Fibroblast of mammary gland (primary cell): ENCODE measurements around the gene IL1RAPL1.
A peak's percentile ranks its signal among the peaks of the same experiment; 100 is the strongest.

Experiments
- DNase-seq: peaks from one replicate; pipeline ENCODE4 v3.0.0-alpha.2; 2010; ENCODE audit warnings: low read depth
- H3K4me3 ChIP-seq: 2 replicates; pipeline ENCODE4 v1.5.1; 2011; ENCODE audit warnings: low read depth, mild to moderate bottlenecking, low read length, moderate library complexity; ENCODE audit not compliant: control insufficient read depth
- TF ChIP-seq, protein P1 (sequence below): conservative IDR thresholded peaks from 2 replicates; pipeline ENCODE4 v1.5.1; 2011; ENCODE audit warnings: low read depth, low read length, inconsistent platforms; ENCODE audit not compliant: control insufficient read depth, insufficient read depth

Gene IL1RAPL1

DNA sequence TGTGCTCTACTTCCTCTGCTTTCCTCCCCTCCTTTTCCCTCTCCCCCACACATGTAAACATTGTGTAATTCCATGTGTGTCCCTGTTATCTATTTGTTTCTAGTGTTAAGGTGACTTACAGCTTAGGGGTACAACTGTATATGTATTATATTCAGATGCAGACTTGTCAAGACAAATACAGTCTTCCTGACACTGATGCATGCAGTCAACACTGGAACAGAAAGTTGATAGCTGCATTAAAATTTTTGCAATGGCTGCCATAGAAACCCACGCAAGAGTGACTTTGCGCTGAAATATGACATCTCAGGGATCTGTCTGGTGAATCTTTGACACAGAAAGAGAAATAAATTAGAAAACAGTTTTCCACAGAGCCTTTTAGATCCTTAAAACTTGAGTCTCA lies 656.7 kb downstream of the IL1RAPL1 start:
- H3K4me3 ChIP-seq = no peak overlapping the region
- no peak for DNase-seq
- TF ChIP-seq, protein P1, sequence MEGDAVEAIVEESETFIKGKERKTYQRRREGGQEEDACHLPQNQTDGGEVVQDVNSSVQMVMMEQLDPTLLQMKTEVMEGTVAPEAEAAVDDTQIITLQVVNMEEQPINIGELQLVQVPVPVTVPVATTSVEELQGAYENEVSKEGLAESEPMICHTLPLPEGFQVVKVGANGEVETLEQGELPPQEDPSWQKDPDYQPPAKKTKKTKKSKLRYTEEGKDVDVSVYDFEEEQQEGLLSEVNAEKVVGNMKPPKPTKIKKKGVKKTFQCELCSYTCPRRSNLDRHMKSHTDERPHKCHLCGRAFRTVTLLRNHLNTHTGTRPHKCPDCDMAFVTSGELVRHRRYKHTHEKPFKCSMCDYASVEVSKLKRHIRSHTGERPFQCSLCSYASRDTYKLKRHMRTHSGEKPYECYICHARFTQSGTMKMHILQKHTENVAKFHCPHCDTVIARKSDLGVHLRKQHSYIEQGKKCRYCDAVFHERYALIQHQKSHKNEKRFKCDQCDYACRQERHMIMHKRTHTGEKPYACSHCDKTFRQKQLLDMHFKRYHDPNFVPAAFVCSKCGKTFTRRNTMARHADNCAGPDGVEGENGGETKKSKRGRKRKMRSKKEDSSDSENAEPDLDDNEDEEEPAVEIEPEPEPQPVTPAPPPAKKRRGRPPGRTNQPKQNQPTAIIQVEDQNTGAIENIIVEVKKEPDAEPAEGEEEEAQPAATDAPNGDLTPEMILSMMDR = no peak

DNA sequence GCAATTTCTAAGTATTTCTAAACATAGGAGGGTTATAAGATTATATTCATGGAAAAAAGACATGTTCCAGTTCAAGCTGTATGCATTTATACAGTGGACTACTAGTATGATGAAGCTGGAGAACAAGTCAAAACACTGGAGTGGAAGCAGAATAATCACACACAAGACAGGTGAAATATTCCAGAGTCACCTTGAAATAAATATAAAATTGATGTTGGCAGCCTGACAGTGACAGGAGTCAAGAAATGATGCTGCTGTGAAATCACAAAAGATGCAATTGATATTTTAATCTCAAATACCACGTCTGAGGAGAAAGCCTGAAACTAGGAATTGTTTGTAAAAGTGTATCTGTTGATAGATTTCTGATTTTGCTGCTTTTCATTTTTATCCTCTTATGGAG lies 667.3 kb downstream of the IL1RAPL1 start:
- H3K4me3 ChIP-seq = no peak overlapping the region
- DNase-seq = no peak
- TF ChIP-seq, protein P1 = no peak

DNA sequence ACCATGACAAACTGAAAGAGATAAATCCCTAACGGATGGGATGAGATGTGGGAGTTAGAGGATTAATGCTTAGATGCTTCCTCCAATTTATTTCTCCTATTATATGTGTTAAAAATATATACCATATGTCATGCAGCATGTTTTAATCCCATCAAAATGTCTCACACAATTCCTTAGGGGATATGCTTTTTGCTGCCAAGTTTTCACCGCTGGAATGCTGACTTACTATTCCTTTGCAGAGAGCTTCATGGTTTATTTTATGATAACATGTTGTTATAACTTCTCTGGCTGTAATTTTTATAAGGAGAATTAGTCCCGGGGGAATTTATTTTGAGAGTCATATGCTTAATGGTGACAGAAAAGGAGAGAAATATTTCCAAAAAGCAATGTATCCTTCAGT lies 670.3 kb downstream of the IL1RAPL1 start:
- peak; percentile 47 for DNase-seq
- no peak overlapping the region for H3K4me3 ChIP-seq
- TF ChIP-seq, protein P1 = no peak

DNA sequence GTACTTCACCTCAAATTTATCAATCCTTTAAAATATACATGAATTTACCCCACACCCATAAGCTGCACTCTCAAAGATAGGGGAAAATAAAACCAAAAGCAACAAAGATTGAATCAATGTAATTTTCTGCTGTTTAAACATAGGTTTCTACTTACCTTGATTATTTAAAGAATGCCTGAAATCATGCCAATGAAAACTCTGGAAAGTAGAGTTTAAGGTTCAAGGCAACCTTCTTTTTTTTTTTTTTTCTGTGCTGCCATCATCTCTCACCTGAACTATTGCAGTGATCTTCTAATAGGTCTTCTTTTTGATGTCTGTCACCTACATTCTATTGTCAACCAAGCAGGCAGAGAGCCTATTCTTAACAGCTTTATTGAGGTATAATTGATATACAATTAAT lies 682.1 kb downstream of the IL1RAPL1 start:
- TF ChIP-seq, protein P1 = no peak
- DNase-seq = no peak
- no peak overlapping the region for H3K4me3 ChIP-seq

DNA sequence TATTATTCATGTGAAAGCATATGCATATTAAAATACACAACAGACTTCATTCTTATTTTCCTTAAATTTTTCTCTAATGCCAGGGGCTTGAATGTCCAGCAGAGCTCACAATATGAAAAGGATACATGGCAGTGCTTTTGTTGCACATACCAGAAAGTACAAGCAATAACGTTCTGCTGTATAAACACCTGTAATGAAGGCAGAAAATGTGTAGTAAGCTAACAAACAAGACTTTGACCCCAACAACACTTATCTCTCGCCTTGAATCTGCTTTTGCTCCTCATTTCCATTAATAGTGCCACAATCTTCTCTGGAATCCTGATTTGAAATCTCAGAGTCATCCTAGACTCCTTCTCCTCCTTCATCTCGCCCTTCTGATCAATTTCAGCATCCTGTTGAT lies 687.3 kb downstream of the IL1RAPL1 start:
- H3K4me3 ChIP-seq = no peak overlapping the region
- TF ChIP-seq, protein P1 = no peak
- no peak for DNase-seq

DNA sequence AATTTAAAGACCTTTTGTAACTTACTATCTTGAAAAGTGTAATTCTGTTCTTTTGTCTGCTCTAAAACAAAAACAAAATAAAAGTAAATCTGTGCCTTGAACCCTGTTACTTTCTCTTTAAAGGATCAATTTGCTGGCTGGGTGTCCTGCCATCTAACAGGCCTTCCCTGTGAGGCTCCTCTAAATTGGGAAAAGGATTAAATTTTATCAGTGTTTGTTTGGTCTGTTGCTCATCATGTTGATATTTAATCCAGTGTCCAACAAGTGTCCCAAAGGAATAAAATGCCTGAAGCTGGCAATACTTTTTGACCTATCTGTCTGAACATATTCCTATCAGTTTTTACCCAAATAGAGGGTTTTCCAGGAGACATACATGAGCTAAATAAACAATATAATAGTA lies 688.7 kb downstream of the IL1RAPL1 start:
- no peak for DNase-seq
- H3K4me3 ChIP-seq = no peak overlapping the region
- TF ChIP-seq, protein P1 = no peak

DNA sequence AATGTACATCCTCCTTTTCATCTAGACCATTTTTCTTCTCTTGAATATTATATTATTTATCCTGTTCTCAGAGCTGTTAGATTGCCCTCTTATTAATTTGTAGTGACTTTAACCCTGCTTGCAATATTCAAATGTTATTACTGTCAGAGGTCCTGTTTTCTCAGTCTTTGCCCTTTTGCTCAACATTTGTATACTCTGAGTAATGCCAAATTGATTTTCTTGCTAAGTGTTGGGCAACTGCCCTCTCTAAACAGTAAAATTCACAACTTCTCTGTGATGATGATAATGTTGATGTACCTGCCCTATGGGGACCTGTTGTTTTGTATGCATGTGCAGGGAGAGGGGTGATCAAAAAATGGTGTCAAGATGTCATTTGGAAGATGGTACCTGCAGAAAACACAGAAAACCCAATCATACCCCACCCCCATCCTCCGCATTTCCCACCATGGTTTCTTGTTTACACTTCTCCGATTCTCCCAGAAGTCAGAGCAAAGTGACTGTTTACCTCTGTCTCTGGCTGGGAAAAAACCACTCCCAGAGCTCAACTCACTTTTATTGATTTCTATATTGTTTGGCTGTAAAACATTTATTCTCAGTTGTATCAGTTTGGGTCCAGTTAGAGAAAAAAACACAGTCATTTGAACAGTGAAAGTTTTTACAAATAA lies 694.0 kb downstream of the IL1RAPL1 start:
- TF ChIP-seq, protein P1 = no peak
- no peak for DNase-seq
- no peak overlapping the region for H3K4me3 ChIP-seq
